Activated T-helper 2 cell treated with anti-CD3 and anti-CD28 coated beads, Interferon-gamma antibody, Interleukin-2, Interleukin-4, amounts not matched to agents 10 μg/mL and 5 μg/mL and 100 μg/mL, durations not matched to agents 14 hours and 24 hours and 36 hours (primary cell): Measurements from ENCODE around the gene ZSCAN10. TPM values are rescaled to one million over a fixed set of nuclear protein-coding genes. Genes with fewer than 3 reads are reported as not detected.
"Not testable (repeated sequence)": the region's sequence is repeated elsewhere in the genome, so short reads cannot be mapped to it uniquely, and the experiment has no call there.

ENCODE experiments used
- DNase-seq: peaks from one replicate; pipeline ENCODE4 v3.0.0; 2021; ENCODE audit warnings: low spot score
- H3K27ac Mint-ChIP-seq: one replicate; pipeline ENCODE4 v1.8.0; 2021; ENCODE audit warnings: mixed read lengths
- H3K27me3 Mint-ChIP-seq: one replicate; pipeline ENCODE4 v1.8.0; 2021; ENCODE audit warnings: low read depth, mixed read lengths
- H3K36me3 Mint-ChIP-seq: one replicate; pipeline ENCODE4 v1.8.0; 2021; ENCODE audit warnings: low read depth, mixed read lengths
- H3K4me1 Mint-ChIP-seq: one replicate; pipeline ENCODE4 v1.8.0; 2021; ENCODE audit warnings: low read depth, mixed read lengths
- H3K4me3 Mint-ChIP-seq: one replicate; pipeline ENCODE4 v1.8.0; 2021; ENCODE audit warnings: low read depth, mild to moderate bottlenecking, moderate library complexity, mixed read lengths
- H3K9me3 Mint-ChIP-seq: one replicate; pipeline ENCODE4 v1.8.0; 2021; ENCODE audit warnings: mixed read lengths
- intact Hi-C: fragments of 100-400 bp; cut with micrococcal nuclease; formaldehyde crosslinking; loops from one replicate; pipeline ENCODE4 v1.15.1; 2023
- total RNA-seq: library from RNA; stranded (reverse); gene quantifications from 2 replicates; pipeline ENCODE4 v1.2.3, GENCODE V29; 2022

The ZSCAN10 gene
- total RNA-seq, 1 donor from 2014 or later = not detected

DNA sequence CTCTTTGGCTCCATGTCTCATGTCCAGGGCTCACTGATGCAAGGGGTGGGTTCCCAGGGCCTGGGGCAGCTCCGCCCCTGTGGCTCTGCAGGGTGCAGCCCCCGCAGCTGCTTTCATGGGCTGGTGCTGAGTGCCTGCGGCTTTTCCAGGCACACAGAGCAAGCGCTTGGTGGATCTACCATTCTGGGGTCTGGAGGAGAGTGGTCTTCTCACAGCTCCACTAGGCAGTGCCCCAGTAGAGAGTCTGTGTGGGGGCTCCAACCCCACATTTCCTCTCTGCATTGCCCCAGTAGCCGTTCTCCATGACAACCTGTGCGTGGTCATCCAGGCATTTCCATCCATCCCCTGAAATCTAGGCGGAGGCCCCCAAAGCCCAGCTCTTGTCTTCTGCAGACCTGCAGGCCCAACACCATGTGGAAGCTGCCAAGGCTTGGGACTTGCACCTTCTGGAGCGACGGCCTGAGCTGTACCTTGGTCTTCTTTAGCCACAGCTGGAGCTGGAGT lies 28.4 kb downstream of the ZSCAN10 start:
- peak overlapping the region; percentile 84 for H3K27ac Mint-ChIP-seq
- no peaks in the 10 kb centered on the region for H3K27me3 Mint-ChIP-seq
- H3K36me3 Mint-ChIP-seq = peaks cover 47% of the 10 kb centered on the region
- no peaks in the 10 kb centered on the region for H3K9me3 Mint-ChIP-seq
- intact Hi-C loops = no loop called here
- H3K4me1 Mint-ChIP-seq = peaks cover 65% of the 10 kb centered on the region
- DNase-seq = no peak
- H3K4me3 Mint-ChIP-seq = no peak overlapping the region

DNA sequence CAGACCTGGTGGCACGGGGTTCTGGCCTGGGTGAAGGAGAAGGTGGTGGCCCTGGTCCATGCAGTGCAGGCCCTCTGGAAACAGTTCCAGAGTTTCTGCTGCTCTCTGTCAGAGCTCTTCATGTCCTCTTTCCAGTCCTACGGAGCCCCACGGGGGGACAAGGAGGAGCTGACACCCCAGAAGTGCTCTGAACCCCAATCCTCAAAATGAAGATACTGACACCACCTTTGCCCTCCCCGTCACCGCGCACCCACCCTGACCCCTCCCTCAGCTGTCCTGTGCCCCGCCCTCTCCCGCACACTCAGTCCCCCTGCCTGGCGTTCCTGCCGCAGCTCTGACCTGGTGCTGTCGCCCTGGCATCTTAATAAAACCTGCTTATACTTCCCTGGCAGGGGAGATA lies 29.9 kb downstream of the ZSCAN10 start:
- Mint-ChIP-seq H3K27ac (peak overlapping the region; percentile 79), H3K4me1 (peaks cover 59% of the 10 kb centered on the region), H3K4me3 (peak overlapping the region; percentile 45), H3K36me3 (peaks cover 48% of the 10 kb centered on the region)
- H3K9me3 Mint-ChIP-seq, H3K27me3 Mint-ChIP-seq, DNase-seq, intact Hi-C loops: not testable (repeated sequence)

DNA sequence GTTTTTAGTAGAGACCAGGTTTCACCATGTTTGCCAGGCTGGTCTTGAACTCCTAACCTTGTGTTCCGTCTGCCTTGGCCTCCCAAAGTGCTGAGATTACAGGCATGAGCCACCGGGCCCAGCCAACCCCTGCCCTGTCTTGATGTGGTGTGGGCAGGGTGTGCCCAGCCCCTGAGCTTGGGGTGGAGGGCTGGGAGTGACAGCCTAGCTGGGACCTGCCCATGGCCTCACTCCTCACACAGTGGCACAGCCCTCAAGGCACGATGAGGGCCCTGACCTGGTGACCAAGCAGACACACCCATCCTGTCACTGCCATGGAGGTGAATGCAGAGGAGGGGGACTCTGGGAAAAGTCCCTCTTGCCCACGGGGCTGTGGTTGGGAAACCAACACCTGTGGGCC lies 30.6 kb downstream of the ZSCAN10 start:
- H3K27me3 Mint-ChIP-seq = no peaks in the 10 kb centered on the region
- H3K36me3 Mint-ChIP-seq = peaks cover 51% of the 10 kb centered on the region
- H3K4me3 Mint-ChIP-seq = peak overlapping the region; percentile 99
- no peaks in the 10 kb centered on the region for H3K9me3 Mint-ChIP-seq
- intact Hi-C loops = no loop called here
- H3K4me1 Mint-ChIP-seq = peaks cover 58% of the 10 kb centered on the region
- peak overlapping the region; percentile 96 for H3K27ac Mint-ChIP-seq
- DNase-seq = no peak

DNA sequence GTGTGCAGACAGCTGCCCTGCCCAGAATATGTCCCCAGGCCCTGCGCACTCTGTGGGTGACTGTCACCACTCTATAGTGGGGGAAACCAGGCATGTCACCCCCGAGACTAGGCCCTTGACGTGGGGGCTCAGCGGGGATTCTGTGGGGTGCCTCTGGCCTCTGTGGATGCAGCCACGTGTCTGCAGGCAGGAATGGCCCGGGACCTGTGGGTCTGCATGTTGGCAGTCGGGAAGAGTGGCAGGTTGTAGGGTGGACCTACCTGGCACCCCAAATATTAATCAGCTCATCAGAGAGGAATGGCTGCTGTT lies 32.7 kb downstream of the ZSCAN10 start:
- peaks cover 56% of the 10 kb centered on the region for H3K4me1 Mint-ChIP-seq
- no peak for DNase-seq
- intact Hi-C loops = no loop called here

DNA sequence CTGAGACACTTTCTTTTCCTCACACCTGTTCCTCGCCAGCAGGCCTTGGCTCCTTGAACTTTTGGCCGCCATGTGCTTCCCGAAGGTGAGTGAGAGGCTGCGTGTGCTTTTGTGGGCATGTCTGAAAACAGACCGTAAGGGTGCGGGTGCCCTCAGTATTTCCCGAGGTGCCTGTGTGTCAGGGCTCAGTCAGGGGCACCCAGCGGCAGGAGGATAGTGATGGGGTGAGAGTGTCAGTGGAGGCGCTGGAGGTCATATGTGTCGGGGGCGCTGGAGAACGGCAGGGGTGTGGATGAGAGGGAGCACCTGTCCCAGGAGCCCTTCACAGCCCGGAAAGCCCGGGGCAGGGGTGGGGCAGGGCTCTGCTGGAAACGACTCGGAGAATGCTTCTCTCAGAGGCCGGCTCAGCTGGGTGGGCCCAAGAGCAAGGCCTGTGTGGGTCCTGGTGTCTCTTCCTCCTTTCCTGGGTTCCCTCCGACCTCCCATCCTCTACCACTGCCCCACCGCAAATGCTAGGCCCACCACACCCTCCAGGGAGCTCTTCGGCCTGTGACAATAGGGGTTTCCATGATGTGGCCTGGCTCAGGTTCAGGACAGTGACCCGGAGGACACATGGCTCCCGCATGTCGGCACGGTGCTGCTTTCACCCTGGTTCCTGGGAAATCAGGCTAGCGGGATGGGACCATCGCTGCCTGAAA lies 33.2 kb downstream of the ZSCAN10 start:
- no peak for DNase-seq
- no peaks in the 10 kb centered on the region for H3K27me3 Mint-ChIP-seq
- peak overlapping the region; percentile 99 for H3K27ac Mint-ChIP-seq
- H3K36me3 Mint-ChIP-seq = peaks cover 52% of the 10 kb centered on the region
- H3K9me3 Mint-ChIP-seq = no peaks in the 10 kb centered on the region
- H3K4me1 Mint-ChIP-seq = peaks cover 53% of the 10 kb centered on the region
- intact Hi-C loops = no loop called here
- H3K4me3 Mint-ChIP-seq = peak overlapping the region; percentile 99

More for the DNA sequence above, 32.7 kb downstream of the ZSCAN10 start:
- no peaks in the 10 kb centered on the region for H3K9me3 Mint-ChIP-seq
- H3K4me3 Mint-ChIP-seq = peak overlapping the region; percentile 99
- H3K27me3 Mint-ChIP-seq = no peaks in the 10 kb centered on the region
- H3K36me3 Mint-ChIP-seq = peaks cover 52% of the 10 kb centered on the region
- peak overlapping the region; percentile 99 for H3K27ac Mint-ChIP-seq

DNA sequence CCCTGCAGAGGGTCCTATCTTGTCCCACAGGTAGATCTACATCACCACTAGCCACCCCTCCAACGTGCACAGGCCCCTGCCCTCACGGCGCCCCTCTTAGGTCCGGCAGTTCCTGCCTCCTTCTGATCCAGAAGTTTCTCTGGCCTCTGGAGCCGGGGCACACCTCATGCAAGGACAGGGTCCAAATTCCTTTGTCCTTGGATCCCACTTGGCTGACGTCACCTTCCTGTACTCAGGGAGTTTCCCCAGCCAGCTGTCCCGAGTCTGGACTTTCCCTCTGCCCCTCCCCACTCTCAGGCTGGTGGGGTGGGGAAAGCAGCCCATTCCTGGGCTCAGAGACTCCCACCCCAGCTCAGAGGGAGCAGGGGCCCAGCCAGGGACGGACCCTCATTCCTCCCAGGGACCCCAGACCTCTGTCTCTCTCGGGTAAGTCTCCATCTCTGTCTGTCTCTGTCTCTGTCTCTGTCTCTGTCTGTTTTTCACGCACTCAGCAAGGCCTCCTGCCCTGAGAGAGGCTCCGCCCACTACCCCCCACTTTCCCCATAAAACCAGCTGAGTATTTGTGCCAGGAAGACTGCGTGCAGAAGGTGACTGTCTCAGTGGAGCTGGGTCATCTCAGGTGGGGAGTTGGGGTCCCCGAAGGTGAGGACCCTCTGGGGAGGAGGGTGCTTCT lies 33.9 kb downstream of the ZSCAN10 start, which contains the start of gene IL32:
TSS of gene IL32 (plus strand) at position 572 of the 673 bp plus-strand sequence. CDS start 172 bp downstream, outside the sequence.
- peaks cover 50% of the 10 kb centered on the region for H3K36me3 Mint-ChIP-seq
- peak within 1 kb of the TSS; percentile 99 for H3K27ac Mint-ChIP-seq
- H3K9me3 Mint-ChIP-seq = no peaks in the 10 kb centered on the region
- no peaks in the 10 kb centered on the region for H3K27me3 Mint-ChIP-seq
- peak; percentile 63 for DNase-seq
- intact Hi-C loops = no loop called here
- H3K4me3 Mint-ChIP-seq = peak within 1 kb of the TSS; percentile 99
- H3K4me1 Mint-ChIP-seq = peaks cover 55% of the 10 kb centered on the region

DNA sequence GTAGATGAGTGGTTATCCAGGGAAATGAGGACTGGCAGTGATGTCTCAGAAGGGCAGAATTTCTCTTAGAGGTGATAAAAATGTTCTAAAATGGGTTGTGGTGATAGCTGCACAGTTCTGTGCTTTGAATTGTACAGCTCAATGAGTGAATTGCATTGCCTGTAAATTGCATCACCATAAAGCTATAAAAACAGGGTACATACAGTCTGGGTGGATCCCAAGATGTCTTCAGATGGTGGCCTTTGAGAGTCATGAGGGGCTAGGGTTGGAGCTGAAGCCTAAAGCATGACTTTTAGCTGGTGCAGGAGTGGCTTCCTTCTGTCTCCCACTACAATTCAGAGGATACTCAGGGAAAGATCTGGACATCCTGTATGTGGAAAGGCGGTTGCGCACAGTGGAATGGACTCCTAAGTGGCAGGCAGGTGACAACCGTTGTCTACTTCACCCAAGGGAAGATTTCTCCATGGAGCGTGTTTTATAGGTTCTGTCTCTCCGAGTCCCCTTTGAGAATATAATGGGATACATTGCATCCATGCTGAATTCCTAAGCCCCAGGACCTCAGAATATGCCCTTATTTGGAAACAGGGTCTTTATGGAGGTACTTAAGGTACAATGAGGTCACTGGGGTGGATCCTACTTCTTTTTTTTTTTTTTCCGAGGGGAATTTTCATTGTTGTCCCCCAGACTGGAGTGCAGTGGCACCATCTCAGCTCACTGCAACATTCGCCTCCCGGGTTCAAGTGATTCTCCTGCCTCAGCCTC lies 35.3 kb downstream of the ZSCAN10 start:
- Mint-ChIP-seq H3K4me1 (peaks cover 52% of the 10 kb centered on the region), H3K4me3 (peak overlapping the region; percentile 73), H3K36me3 (peaks cover 43% of the 10 kb centered on the region), H3K27me3 (no peaks in the 10 kb centered on the region), H3K9me3 (no peaks in the 10 kb centered on the region), H3K27ac (peak overlapping the region; percentile 63)
- DNase-seq = no peak
- intact Hi-C loops = no loop called here

DNA sequence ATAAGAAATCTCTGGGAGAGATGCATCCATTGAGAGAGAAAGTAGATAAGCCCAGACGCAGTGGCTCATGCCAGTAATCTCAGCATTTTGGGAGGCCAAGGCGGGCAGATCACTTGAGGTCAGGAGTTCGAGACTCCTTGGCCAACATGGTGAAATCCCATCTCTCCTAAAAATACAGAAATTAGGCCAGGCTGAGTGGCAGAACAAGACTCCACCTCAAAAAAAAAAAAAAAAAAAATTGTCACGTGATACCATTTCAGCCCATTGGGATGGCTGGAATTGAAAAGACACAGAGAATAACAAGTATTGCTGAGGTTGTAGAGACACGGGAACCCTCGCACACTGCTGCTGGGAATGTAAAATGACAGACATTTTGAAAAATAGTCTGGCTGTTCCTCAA lies 36.5 kb downstream of the ZSCAN10 start:
- intact Hi-C loops = no loop called here
- H3K36me3 Mint-ChIP-seq = peaks cover 30% of the 10 kb centered on the region
- DNase-seq = no peak
- H3K27ac Mint-ChIP-seq = no peak overlapping the region
- no peak overlapping the region for H3K4me3 Mint-ChIP-seq
- H3K4me1 Mint-ChIP-seq = peaks cover 46% of the 10 kb centered on the region
- no peaks in the 10 kb centered on the region for H3K27me3 Mint-ChIP-seq
- H3K9me3 Mint-ChIP-seq = no peaks in the 10 kb centered on the region

DNA sequence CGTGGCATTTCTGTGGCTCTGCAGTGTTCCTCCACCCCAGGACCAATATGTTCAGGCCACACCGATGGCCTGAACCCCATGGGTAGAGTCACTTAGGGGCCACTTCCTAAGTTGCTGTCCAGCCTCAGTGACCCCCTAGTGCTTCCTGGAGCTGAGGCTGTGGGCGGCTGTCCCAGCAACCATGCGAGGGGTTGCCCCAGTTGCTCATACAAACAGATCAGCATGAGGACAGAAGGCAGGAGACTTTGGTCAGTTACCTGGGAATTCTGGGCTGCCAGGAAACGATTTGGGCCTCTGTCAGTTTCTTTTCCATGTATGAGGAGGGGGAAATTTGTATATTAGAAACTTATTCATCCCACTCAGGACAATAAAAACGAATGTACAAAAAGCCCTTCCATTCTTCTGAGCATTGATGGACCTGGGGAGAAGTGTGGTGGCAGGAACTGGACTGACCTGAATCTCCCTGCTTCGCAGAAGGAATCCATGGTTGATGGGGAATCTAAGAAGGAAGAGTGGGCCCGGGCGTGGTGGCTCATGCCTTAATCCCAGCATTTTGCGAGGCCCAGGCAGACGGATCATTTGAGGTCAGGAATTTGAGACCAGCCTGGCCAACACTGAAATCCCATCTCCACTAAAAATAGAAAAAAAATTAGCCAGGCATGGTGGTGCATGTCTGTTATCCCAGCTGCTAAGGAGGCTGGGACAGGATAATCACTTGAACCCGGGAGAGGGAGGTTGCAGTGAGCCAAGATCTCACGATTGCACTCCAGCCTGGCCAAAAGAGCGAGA lies 38.6 kb downstream of the ZSCAN10 start:
- DNase-seq = no peak
- Mint-ChIP-seq H3K9me3 (no peaks in the 10 kb centered on the region), H3K27me3 (no peaks in the 10 kb centered on the region), H3K27ac (peak overlapping the region; percentile 89), H3K4me1 (peaks cover 53% of the 10 kb centered on the region), H3K4me3 (peak overlapping the region; percentile 85), H3K36me3 (peaks cover 25% of the 10 kb centered on the region)
- intact Hi-C loops = no loop called here

DNA sequence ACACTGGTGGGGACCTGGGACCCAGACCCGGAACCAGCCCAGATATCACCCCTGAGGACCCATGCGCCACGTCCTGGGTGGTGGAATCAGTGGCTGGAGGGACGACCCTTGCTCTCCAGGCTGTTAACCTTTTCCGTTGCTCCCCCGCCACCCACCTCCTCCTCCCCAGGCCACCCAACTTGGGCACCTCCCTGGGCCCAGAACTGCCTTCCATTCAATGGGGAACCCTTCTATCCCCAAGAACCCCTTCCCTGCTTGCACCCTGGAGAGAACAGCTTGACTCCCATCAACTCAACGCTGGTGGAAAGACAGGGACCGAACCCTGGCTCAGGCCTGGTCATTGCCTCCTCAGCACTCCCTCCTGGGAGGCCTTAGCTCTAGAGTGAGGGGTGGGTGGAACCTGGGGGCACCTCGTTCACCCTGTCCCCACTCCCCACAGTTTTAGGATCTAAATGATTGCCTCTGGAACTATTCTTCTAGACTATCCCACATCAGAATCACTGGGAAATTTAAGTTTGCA lies 39.3 kb downstream of the ZSCAN10 start:
- DNase-seq = no peak
- Mint-ChIP-seq H3K27me3 (no peaks in the 10 kb centered on the region), H3K4me3 (peak overlapping the region; percentile 85), H3K36me3 (peaks cover 31% of the 10 kb centered on the region), H3K27ac (peak overlapping the region; percentile 89), H3K4me1 (peaks cover 59% of the 10 kb centered on the region), H3K9me3 (no peaks in the 10 kb centered on the region)
- intact Hi-C loops = loop anchor here (1.0 to 10.0 kb wide), 5 partner anchors 15 to 445 kb away; partner anchors contain the start of gene CLUAP1

DNA sequence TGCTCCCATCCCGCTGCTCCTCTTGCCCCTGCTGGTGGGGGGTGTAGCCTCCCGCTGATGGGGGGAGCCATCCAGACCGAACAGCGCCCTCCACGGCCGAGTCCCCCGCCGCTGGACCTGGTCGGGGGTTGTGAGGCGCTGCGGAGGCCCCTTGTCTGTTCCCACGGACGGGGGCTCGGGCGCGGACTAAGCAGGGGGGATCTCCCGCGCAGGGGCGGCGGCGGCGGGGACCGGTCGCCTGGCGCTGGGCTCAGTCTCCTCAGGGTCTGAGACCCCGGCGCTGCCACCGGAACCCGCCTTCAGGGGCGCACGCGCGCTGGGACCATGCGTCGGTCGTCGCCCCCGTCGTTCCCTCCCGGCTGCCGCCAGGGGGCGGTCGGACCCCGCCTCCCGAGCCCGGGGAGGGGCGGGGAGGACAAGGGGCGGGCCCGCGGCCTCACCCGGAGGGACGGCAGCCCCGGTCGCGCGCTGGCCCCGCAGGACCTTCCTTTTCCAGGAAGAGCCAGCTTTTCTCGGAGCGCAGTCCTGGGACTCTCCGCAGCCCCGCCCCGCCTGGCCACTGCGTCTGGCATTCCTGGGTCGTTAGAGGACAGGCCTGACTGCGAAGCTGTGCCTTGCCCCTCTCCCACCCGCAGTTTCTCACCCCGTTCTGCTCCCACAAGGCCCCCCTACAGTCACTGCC lies 39.9 kb downstream of the ZSCAN10 start:
- Mint-ChIP-seq H3K4me1 (peaks cover 60% of the 10 kb centered on the region), H3K27me3 (no peaks in the 10 kb centered on the region), H3K27ac (peak overlapping the region; percentile 89), H3K9me3 (no peaks in the 10 kb centered on the region), H3K4me3 (peak overlapping the region; percentile 86), H3K36me3 (peaks cover 37% of the 10 kb centered on the region)
- intact Hi-C loops = loop anchor here (1.0 to 10.0 kb wide), 5 partner anchors 16 to 446 kb away; partner anchors contain the start of gene CLUAP1
- DNase-seq = peak; percentile 86
